H9 (cell line): ENCODE results near the gene SLC15A3. TPM values are rescaled to one million over a fixed set of nuclear protein-coding genes. Genes with fewer than 3 reads are reported as not detected.

Experiments used
- DNase-seq: peaks from one replicate; pipeline ENCODE4 v3.0.0-alpha.2; 2017
- H2AFZ ChIP-seq: one replicate; pipeline ENCODE4 v1.6.1; 2013; ENCODE audit warnings: mild to moderate bottlenecking, low read length, control low read depth, moderate library complexity
- H2AK5ac ChIP-seq: 2 replicates; pipeline ENCODE4 v1.6.1; 2013; ENCODE audit warnings: low read length, control low read depth, mixed read lengths; ENCODE audit not compliant: insufficient read length
- H2BK120ac ChIP-seq: one replicate; pipeline ENCODE4 v1.6.1; 2013; ENCODE audit warnings: low read depth, mild to moderate bottlenecking, low read length, control low read depth, inconsistent platforms; ENCODE audit not compliant: poor library complexity, severe bottlenecking
- H2BK12ac ChIP-seq: 2 replicates; pipeline ENCODE4 v1.6.1; 2013; ENCODE audit warnings: low read length, control low read depth, mixed read lengths, low read depth; ENCODE audit not compliant: insufficient read length
- H2BK15ac ChIP-seq: 2 replicates; pipeline ENCODE4 v1.6.1; 2013; ENCODE audit warnings: low read depth, low read length, control low read depth
- H2BK20ac ChIP-seq: one replicate; pipeline ENCODE4 v1.6.1; 2013; ENCODE audit warnings: low read depth, mild to moderate bottlenecking, low read length, control low read depth, inconsistent platforms; ENCODE audit not compliant: poor library complexity, severe bottlenecking
- H2BK5ac ChIP-seq: 2 replicates; pipeline ENCODE4 v1.6.1; 2013; ENCODE audit warnings: low read length, control low read depth, mixed read lengths; ENCODE audit not compliant: insufficient read length
- H3K14ac ChIP-seq: 2 replicates; pipeline ENCODE4 v1.6.1; 2013; ENCODE audit warnings: low read length, control low read depth; ENCODE audit not compliant: insufficient read depth
- H3K18ac ChIP-seq: 2 replicates; pipeline ENCODE4 v1.6.1; 2013; ENCODE audit warnings: low read depth, mild to moderate bottlenecking, mixed read lengths, low read length, control low read depth; ENCODE audit not compliant: insufficient read length
- H3K23ac ChIP-seq: 2 replicates; pipeline ENCODE4 v1.6.1; 2013; ENCODE audit warnings: low read length, control low read depth, mixed read lengths, low read depth; ENCODE audit not compliant: insufficient read length
- H3K23me2 ChIP-seq: 2 replicates; pipeline ENCODE4 v1.6.1; 2013; ENCODE audit warnings: low read depth, mild to moderate bottlenecking, mixed read lengths, low read length, control low read depth; ENCODE audit not compliant: insufficient read length, poor library complexity, severe bottlenecking
- H3K27ac ChIP-seq: 2 replicates; pipeline ENCODE4 v1.5.1; 2013; ENCODE audit warnings: low read length, control low read depth, mixed read lengths, low read depth; ENCODE audit not compliant: insufficient read length
- H3K27me3 ChIP-seq: 2 replicates; pipeline ENCODE4 v1.6.1; 2013; ENCODE audit warnings: low read length, control low read depth, inconsistent platforms; ENCODE audit not compliant: insufficient read depth
- H3K4ac ChIP-seq: 2 replicates; pipeline ENCODE4 v1.6.1; 2013; ENCODE audit warnings: low read depth, mild to moderate bottlenecking, control low read depth, inconsistent platforms, low read length, moderate library complexity
- H3K4me1 ChIP-seq: 2 replicates; pipeline ENCODE4 v1.6.1; 2013; ENCODE audit warnings: low read length, control low read depth, inconsistent platforms; ENCODE audit not compliant: insufficient read depth
- H3K4me2 ChIP-seq: 2 replicates; pipeline ENCODE4 v1.6.1; 2013; ENCODE audit warnings: low read length, control low read depth, mixed read lengths; ENCODE audit not compliant: insufficient read length, insufficient read depth
- H3K56ac ChIP-seq: 2 replicates; pipeline ENCODE4 v1.6.1; 2013; ENCODE audit warnings: low read depth, mild to moderate bottlenecking, mixed read lengths, low read length, control low read depth; ENCODE audit not compliant: insufficient read length
- H3K79me1 ChIP-seq: 2 replicates; pipeline ENCODE4 v1.6.1; 2013; ENCODE audit warnings: low read depth, mild to moderate bottlenecking, moderate library complexity, low read length, control low read depth, inconsistent platforms; ENCODE audit not compliant: insufficient read depth, poor library complexity, severe bottlenecking
- H3K79me2 ChIP-seq: 2 replicates; pipeline ENCODE4 v1.6.1; 2013; ENCODE audit warnings: low read length, control low read depth, inconsistent platforms; ENCODE audit not compliant: insufficient read depth
- H3K9ac ChIP-seq: 2 replicates; pipeline ENCODE4 v1.6.1; 2013; ENCODE audit warnings: low read length, control low read depth, mixed read lengths; ENCODE audit not compliant: insufficient read length; ENCODE audit errors: extremely low read depth
- H3K9me3 ChIP-seq: one replicate; pipeline ENCODE4 v1.6.1; 2013; ENCODE audit warnings: low read depth, low read length, inconsistent platforms; ENCODE audit not compliant: control insufficient read depth
- H3T11ph ChIP-seq: one replicate; pipeline ENCODE4 v1.6.1; 2013; ENCODE audit warnings: mild to moderate bottlenecking, low read length, control low read depth, inconsistent platforms
- H4K20me1 ChIP-seq: one replicate; pipeline ENCODE4 v1.6.1; 2013; ENCODE audit not compliant: control insufficient read depth, insufficient read length, insufficient read depth
- H4K5ac ChIP-seq: 2 replicates; pipeline ENCODE4 v1.6.1; 2013; ENCODE audit warnings: low read depth, mild to moderate bottlenecking, mixed read lengths, low read length, control low read depth; ENCODE audit not compliant: insufficient read length
- H4K8ac ChIP-seq: replicated peaks from 2 replicates; pipeline ENCODE4 v1.6.1; 2013; ENCODE audit warnings: low read length, control low read depth, mixed read lengths, low read depth; ENCODE audit not compliant: insufficient read length
- H4K91ac ChIP-seq: 2 replicates; pipeline ENCODE4 v1.6.1; 2013; ENCODE audit warnings: low read depth, mild to moderate bottlenecking, moderate library complexity, mixed read lengths, low read length, control low read depth; ENCODE audit not compliant: insufficient read length
- H3K27ac Mint-ChIP-seq, 3 experiments: 2 replicates in 2 of 3; 3 replicates in 1 of 3; pipeline ENCODE4 v1.8.0; 2020 to 2021; ENCODE audit warnings: mixed read lengths in 3 of 3, mild to moderate bottlenecking in 1 of 3, moderate library complexity in 1 of 3
- H3K27me3 Mint-ChIP-seq: 2 replicates; pipeline ENCODE4 v1.8.0; 2021; ENCODE audit warnings: low read depth, mild to moderate bottlenecking, moderate library complexity, mixed read lengths
- H3K36me3 Mint-ChIP-seq, 3 experiments: 2 replicates in 2 of 3; 3 replicates in 1 of 3; pipeline ENCODE4 v1.8.0; 2020 to 2021; ENCODE audit warnings: low read depth in 3 of 3, mixed read lengths in 3 of 3; ENCODE audit not compliant: insufficient read depth in 1 of 3
- H3K4me1 Mint-ChIP-seq, 2 experiments: 2 replicates each; pipeline ENCODE4 v1.8.0; 2020; ENCODE audit warnings: mixed read lengths in 2 of 2
- H3K4me3 Mint-ChIP-seq, 2 experiments: 2 replicates in 1 of 2; 3 replicates in 1 of 2; pipeline ENCODE4 v1.8.0; 2020 to 2021; ENCODE audit warnings: mild to moderate bottlenecking in 2 of 2, mixed read lengths in 2 of 2, moderate library complexity in 1 of 2
- H3K9me3 Mint-ChIP-seq, 2 experiments: 2 replicates in 1 of 2; 3 replicates in 1 of 2; pipeline ENCODE4 v1.8.0; 2020; ENCODE audit warnings: mild to moderate bottlenecking in 2 of 2, mixed read lengths in 2 of 2, moderate library complexity in 1 of 2
- CTCF ChIP-seq: fragments of 200-600 bp; sonication (generic); conservative IDR thresholded peaks from 3 replicates; pipeline ENCODE4 v1.8.0; 2021; ENCODE audit warnings: antibody characterized with exemption, mild to moderate bottlenecking
- total RNA-seq: library from RNA; stranded (reverse); gene quantifications from 2 replicates; pipeline ENCODE4 v1.2.1, GENCODE V29; 2021

Gene SLC15A3
- total RNA-seq, 1 experiment from 2014 or later: 7.0 TPM

GRCh38 chr11:60977836-60978235 lies 25.9 kb upstream of the SLC15A3 start:
- Histone ChIP-seq H2BK12ac (no peak overlapping the region), H3K4me2 (no peak overlapping the region), H3K18ac (no peak overlapping the region), H3K4ac (no peak overlapping the region), H3K79me1 (no peaks in the 10 kb centered on the region), H2BK5ac (no peak overlapping the region), H4K91ac (no peak overlapping the region), H3T11ph (no peak overlapping the region), H2BK15ac (no peak overlapping the region), H3K27ac (no peak overlapping the region), H4K20me1 (no peaks in the 10 kb centered on the region), H3K23me2 (no peaks in the 10 kb centered on the region), H3K9ac (no peak overlapping the region), H3K23ac (no peak overlapping the region), H3K27me3 (no peaks in the 10 kb centered on the region; the same call in 1 of the 2 replicates), H4K8ac (no peak overlapping the region), H2AFZ (no peak overlapping the region), H2BK20ac (no peak overlapping the region), H4K5ac (no peak overlapping the region), H3K4me1 (no peaks in the 10 kb centered on the region), H3K14ac (no peak overlapping the region), H2AK5ac (no peak overlapping the region), H3K79me2 (no peaks in the 10 kb centered on the region), H2BK120ac (no peak overlapping the region), H3K56ac (no peak overlapping the region), H3K9me3 (no peaks in the 10 kb centered on the region)
- Mint-ChIP-seq H3K4me3 (no peak overlapping the region), H3K4me1 (0 out of 4 replicates have a peak, but pooled peaks cover 2% of the 10 kb centered on the region in 2 experiments), H3K36me3 (no peaks in the 10 kb centered on the region), H3K9me3 (no peaks in the 10 kb centered on the region), H3K27ac (no peak overlapping the region), H3K27me3 (peaks cover 3% of the 10 kb centered on the region)
- no peak for TF ChIP-seq CTCF
- no peak for DNase-seq
